Measurements from ENCODE around the gene MTMR6. TPM values are rescaled to one million over a fixed set of nuclear protein-coding genes. Genes with fewer than 3 reads are reported as not detected.

Gene MTMR6
- total RNA-seq, 2 experiments from 2014 or later, result 6.4 to 17.3 TPM

DNA sequence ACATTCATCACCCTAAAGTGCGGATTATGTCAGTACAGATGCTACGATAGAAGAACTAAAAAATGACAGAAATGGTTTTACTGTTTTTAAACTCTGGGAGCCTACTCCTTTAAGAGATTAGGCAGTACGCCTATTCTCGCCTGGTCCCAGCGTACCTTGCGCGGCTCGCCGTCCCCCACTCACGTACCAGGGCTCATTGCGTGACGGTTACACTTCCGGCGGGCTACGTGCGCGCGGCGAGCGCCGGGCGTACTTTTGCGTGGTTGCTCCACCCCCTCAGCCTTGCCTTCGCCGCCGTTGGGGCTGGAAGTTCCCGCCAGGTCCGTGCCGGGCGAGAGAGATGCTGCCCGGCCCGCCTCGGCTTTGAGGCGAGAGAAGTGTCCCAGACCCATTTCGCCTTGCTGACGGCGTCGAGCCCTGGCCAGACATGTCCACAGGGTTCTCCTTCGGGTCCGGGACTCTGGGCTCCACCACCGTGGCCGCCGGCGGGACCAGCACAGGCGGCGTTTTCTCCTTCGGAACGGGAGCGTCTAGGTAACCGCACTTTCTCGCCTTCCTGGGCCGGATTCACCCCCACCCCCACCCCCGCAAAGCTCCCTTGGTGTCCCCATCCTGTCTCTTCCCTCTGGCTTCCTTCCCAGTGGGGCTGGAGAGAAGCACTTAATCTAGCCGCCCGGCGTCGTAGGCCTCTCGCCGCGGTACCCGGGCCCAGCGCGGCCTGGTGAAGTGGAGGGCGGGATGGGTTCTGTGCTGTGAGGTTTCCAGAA lies 14.2 kb upstream of the MTMR6 start, which contains the start of gene NUP58:
Gene NUP58, plus strand, starts transcription at position 279 of the 767 bp plus-strand sequence. Its CDS starts 149 bp downstream, at position 428.
- Histone ChIP-seq H3K4me1 (ENCODE audit: insufficient read depth, low read length, poor library complexity, severe bottlenecking) (peaks cover 27% of the 10 kb centered on the region), H4K20me1 (ENCODE audit: insufficient read depth, low read length) (peaks cover 18% of the 10 kb centered on the region), H3K9me2 (ENCODE audit: insufficient read depth, low read length) (no peaks in the 10 kb centered on the region), H3K36me3 (ENCODE audit: insufficient read depth, low read length) (peaks cover 41% of the 10 kb centered on the region), H3K4me2 (ENCODE audit: low read length) (peak within 1 kb of the TSS; percentile 87), H3K4me3 (ENCODE audit: low read depth, low read length, poor library complexity, severe bottlenecking) (peak within 1 kb of the TSS; percentile 95), H3K27ac (ENCODE audit: low read depth, low read length, poor library complexity, severe bottlenecking) (peak within 1 kb of the TSS; percentile 76), H2AFZ (ENCODE audit: low read length) (peak within 1 kb of the TSS; percentile 92), H3K79me2 (ENCODE audit: insufficient read depth, low read depth, low read length) (peaks cover 51% of the 10 kb centered on the region), H3K9me3 (ENCODE audit: low read length) (0 out of 2 replicates have a peak, but pooled peaks cover 7% of the 10 kb centered on the region)
- BruUV-seq (replicated peaks), result no TSS peak
- peak; percentile 95 for DNase-seq (ENCODE audit: low spot score)
- ChIA-PET CTCF (ENCODE audit: unreplicated experiment) (no interaction called here), POLR2A (interaction anchor here (0.6 to 2.0 kb wide), 5 partner anchors 10 to 370 kb away, joined by 3 to 6 read pairs (median 3); no protein-coding TSS in a partner anchor)
- TF ChIP-seq, protein P1, sequence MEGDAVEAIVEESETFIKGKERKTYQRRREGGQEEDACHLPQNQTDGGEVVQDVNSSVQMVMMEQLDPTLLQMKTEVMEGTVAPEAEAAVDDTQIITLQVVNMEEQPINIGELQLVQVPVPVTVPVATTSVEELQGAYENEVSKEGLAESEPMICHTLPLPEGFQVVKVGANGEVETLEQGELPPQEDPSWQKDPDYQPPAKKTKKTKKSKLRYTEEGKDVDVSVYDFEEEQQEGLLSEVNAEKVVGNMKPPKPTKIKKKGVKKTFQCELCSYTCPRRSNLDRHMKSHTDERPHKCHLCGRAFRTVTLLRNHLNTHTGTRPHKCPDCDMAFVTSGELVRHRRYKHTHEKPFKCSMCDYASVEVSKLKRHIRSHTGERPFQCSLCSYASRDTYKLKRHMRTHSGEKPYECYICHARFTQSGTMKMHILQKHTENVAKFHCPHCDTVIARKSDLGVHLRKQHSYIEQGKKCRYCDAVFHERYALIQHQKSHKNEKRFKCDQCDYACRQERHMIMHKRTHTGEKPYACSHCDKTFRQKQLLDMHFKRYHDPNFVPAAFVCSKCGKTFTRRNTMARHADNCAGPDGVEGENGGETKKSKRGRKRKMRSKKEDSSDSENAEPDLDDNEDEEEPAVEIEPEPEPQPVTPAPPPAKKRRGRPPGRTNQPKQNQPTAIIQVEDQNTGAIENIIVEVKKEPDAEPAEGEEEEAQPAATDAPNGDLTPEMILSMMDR (conservative IDR thresholded peaks at IDR 0.05; ENCODE audit: low read length), result no peak
- TF ChIP-seq EZH2phosphoT487 (IDR thresholded peaks at IDR 0.05; ENCODE audit: borderline replicate concordance, low read depth, low read length), result no peak
- intact Hi-C loops (cut with micrococcal nuclease; ENCODE audit: unreplicated experiment), result loop anchor here (1.0 kb wide), 1 partner anchor 14 kb away; the partner anchor contains the start of gene MTMR6

DNA sequence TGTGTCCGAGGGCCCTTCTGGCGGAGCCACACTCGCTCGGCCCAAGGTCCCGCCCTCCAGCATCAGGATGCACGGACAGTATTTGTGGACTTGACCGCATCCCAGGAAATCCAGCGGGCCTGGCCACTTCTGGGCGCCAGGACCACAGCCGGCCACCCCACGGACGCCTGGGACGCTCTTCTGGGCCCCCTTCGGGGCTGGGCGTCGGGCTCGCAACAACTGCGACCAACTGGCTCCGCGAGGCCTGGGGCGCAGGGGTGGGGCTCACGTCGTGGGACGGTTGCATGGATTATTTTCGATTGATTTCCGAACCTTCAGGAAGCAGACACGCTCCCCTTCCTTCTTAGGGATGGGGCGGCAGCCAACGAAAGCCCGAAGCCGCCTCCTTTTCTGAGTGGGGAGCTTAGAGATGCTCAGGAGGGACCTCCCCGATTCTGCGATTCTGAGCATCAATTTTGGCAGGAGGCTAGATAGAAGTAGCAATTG lies 13.6 kb upstream of the MTMR6 start:
- POLR2A ChIA-PET, result interaction anchor here (0.9 to 2.0 kb wide), 2 partner anchors 9 to 42 kb away, joined by 3 to 6 read pairs; no protein-coding TSS in a partner anchor

More for the DNA sequence above, 13.6 kb upstream of the MTMR6 start:
- H2AFZ ChIP-seq (ENCODE audit: low read length), result peak overlapping the region; percentile 92
- 0 out of 2 replicates have a peak, but pooled peaks cover 7% of the 10 kb centered on the region for H3K9me3 ChIP-seq (ENCODE audit: low read length)
- no peaks in the 10 kb centered on the region for H3K9me2 ChIP-seq (ENCODE audit: insufficient read depth, low read length)
- H3K4me3 ChIP-seq (ENCODE audit: low read depth, low read length, poor library complexity, severe bottlenecking), result peak overlapping the region; percentile 95
- peak overlapping the region; percentile 78 for H3K4me2 ChIP-seq (ENCODE audit: low read length)
- DNase-seq (ENCODE audit: low spot score), result no peak
- peaks cover 35% of the 10 kb centered on the region for H3K36me3 ChIP-seq (ENCODE audit: insufficient read depth, low read length)
- no TSS peak for BruUV-seq (replicated peaks)
- peaks cover 45% of the 10 kb centered on the region for H3K79me2 ChIP-seq (ENCODE audit: insufficient read depth, low read depth, low read length)
- CTCF ChIA-PET (ENCODE audit: unreplicated experiment), result no interaction called here
- H3K27ac ChIP-seq (ENCODE audit: low read depth, low read length, poor library complexity, severe bottlenecking), result peak overlapping the region; percentile 76
- H3K4me1 ChIP-seq (ENCODE audit: insufficient read depth, low read length, poor library complexity, severe bottlenecking), result peaks cover 27% of the 10 kb centered on the region
- intact Hi-C loops (cut with micrococcal nuclease; ENCODE audit: unreplicated experiment), result loop anchor here (1.0 kb wide), 1 partner anchor 14 kb away; the partner anchor contains the start of gene MTMR6
- TF ChIP-seq EZH2phosphoT487 (IDR thresholded peaks at IDR 0.05; ENCODE audit: borderline replicate concordance, low read depth, low read length), result no peak
- TF ChIP-seq, protein P1 (conservative IDR thresholded peaks at IDR 0.05; ENCODE audit: low read length), result no peak
- peaks cover 15% of the 10 kb centered on the region for H4K20me1 ChIP-seq (ENCODE audit: insufficient read depth, low read length)
